HUES48 (cell line): ENCODE data around the gene TMEM163.
"Not testable (repeated sequence)": the region's sequence is repeated elsewhere in the genome, so short reads cannot be mapped to it uniquely, and the experiment has no call there.

Source experiments
- H3K27ac ChIP-seq: one replicate; pipeline ENCODE4 v1.7.0; 2013; ENCODE audit warnings: low read depth, low read length, inconsistent platforms
- H3K27me3 ChIP-seq: 2 replicates; pipeline ENCODE4 v1.6.1; 2013; ENCODE audit warnings: mild to moderate bottlenecking, low read length; ENCODE audit not compliant: control insufficient read depth, insufficient read depth
- H3K36me3 ChIP-seq: 2 replicates; pipeline ENCODE4 v1.6.1; 2013; ENCODE audit warnings: low read length; ENCODE audit not compliant: control insufficient read depth, insufficient read depth
- H3K4me1 ChIP-seq: 2 replicates; pipeline ENCODE4 v1.6.1; 2013; ENCODE audit warnings: mild to moderate bottlenecking, low read length; ENCODE audit not compliant: control insufficient read depth, insufficient read depth
- H3K4me3 ChIP-seq: 2 replicates; pipeline ENCODE4 v1.5.1; 2013; ENCODE audit warnings: mild to moderate bottlenecking, low read depth, low read length
- H3K9ac ChIP-seq: 2 replicates; pipeline ENCODE4 v1.6.1; 2013; ENCODE audit warnings: mild to moderate bottlenecking, low read depth, low read length, moderate library complexity
- H3K9me3 ChIP-seq: 2 replicates; pipeline ENCODE4 v1.6.1; 2013; ENCODE audit warnings: low read length; ENCODE audit not compliant: control insufficient read depth, insufficient read depth

Gene TMEM163

DNA sequence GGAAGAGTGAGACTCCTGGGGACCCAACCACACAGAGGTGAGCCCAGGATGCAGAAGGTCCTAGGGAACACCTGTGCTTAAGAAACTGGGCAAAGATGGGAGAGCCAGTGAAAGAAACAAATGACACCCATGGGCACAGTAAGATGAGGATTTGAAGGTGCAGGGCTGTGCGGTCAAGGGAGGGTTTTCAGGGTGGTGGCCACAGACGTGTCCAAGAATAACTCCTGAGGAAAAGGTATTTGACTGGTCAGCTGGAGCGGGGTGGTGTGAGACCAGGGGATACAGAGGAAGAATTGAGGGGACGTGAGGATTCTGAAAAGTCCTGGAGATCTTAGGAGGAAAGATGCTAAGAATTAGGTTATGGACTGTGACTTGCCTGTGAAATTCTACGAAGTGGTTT, 142.9 kb downstream of the TMEM163 start:
- H3K4me3 ChIP-seq: no peak overlapping the region

DNA sequence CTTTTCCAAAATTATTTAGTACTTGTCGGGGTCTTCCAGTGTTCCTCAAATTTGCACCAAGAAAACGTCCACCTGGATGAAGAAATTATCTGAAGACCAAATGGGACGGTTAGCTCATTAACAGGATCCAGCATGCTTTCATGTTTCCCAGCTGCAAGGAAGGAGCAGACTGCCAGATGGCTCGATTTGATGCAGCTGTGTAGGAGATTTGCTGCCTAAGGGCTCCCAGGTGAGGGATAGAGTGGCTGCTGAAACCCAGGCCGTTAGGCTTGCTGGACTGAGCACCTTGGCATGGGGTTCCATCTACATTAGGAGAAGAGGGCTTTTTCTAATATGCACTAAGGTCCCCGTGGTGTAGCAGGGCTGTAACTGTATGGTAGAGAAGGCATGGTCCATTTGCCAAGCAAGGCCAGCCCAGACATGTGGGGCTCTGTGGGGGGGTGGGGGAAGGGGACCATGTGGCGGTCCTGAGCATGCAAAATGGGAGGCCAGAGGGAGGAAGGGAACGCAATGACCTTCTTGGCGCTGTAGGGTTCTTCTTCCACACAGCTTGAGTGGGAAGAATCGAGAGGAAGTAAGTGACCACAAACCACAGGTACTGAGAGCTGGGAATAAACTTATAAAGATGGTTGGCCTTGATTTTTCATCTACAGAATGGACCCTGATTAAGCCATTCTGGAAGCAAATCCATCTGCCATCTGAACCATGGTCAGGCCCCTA, 144.0 kb downstream of the TMEM163 start:
- H3K9ac ChIP-seq: no peak overlapping the region
- H3K4me1 ChIP-seq: peaks cover 11% of the 10 kb centered on the region; the same call in 1 of the 2 replicates
- no peaks in the 10 kb centered on the region for H3K27me3 ChIP-seq
- H3K36me3 ChIP-seq: no peaks in the 10 kb centered on the region
- no peak overlapping the region for H3K4me3 ChIP-seq
- H3K27ac ChIP-seq: no peak overlapping the region
- H3K9me3 ChIP-seq: no peaks in the 10 kb centered on the region

More for the DNA sequence above, 142.9 kb downstream of the TMEM163 start:
- H3K4me1 ChIP-seq: peaks cover 11% of the 10 kb centered on the region; the same call in 1 of the 2 replicates
- H3K27ac ChIP-seq: no peak overlapping the region
- no peaks in the 10 kb centered on the region for H3K9me3 ChIP-seq
- no peaks in the 10 kb centered on the region for H3K36me3 ChIP-seq
- no peaks in the 10 kb centered on the region for H3K27me3 ChIP-seq
- no peak overlapping the region for H3K9ac ChIP-seq

DNA sequence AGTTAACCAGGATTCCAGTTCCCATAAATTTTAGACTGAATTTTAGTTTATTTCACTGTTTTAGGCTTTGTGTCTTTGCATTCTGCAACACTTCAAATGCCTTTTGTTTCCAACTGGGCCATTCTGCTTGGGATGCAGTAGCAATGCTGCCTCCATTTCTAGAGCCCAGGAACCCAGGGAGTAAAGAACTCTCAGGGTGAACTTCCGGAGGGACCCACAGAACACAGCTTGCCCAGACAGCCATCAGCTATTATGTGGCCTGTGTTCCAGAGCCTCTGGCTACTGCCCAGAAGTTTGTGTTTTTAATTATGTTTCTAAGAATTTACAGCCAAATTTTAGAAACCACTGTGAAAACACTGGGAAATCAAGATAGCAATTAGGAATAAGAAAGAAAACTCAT, 145.1 kb downstream of the TMEM163 start:
- no peak overlapping the region for H3K9ac ChIP-seq

DNA sequence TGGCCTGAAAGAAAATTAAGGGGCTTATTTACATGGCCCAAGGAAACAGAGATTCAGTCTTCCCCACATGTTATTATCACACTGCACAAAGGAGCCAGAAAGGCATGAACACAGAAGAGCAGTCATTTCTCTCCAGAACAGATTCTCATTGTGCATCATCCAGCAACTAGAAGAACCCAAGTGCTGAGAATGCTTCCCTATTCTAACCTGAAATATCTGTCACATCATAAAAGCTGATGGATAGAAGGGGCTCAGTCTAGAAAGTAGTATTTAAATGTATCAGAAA, 145.8 kb downstream of the TMEM163 start:
- Histone ChIP-seq H3K9me3 (no peaks in the 10 kb centered on the region), H3K36me3 (no peaks in the 10 kb centered on the region), H3K4me1 (peaks cover 11% of the 10 kb centered on the region; the same call in 1 of the 2 replicates), H3K4me3 (no peak overlapping the region), H3K27ac (no peak overlapping the region), H3K27me3 (no peaks in the 10 kb centered on the region), H3K9ac (no peak overlapping the region)

More for the DNA sequence above, 145.1 kb downstream of the TMEM163 start:
- Histone ChIP-seq H3K36me3 (no peaks in the 10 kb centered on the region), H3K4me3 (no peak overlapping the region), H3K27ac (no peak overlapping the region), H3K27me3 (no peaks in the 10 kb centered on the region), H3K9me3 (no peaks in the 10 kb centered on the region), H3K4me1 (peaks cover 11% of the 10 kb centered on the region; the same call in 1 of the 2 replicates)

DNA sequence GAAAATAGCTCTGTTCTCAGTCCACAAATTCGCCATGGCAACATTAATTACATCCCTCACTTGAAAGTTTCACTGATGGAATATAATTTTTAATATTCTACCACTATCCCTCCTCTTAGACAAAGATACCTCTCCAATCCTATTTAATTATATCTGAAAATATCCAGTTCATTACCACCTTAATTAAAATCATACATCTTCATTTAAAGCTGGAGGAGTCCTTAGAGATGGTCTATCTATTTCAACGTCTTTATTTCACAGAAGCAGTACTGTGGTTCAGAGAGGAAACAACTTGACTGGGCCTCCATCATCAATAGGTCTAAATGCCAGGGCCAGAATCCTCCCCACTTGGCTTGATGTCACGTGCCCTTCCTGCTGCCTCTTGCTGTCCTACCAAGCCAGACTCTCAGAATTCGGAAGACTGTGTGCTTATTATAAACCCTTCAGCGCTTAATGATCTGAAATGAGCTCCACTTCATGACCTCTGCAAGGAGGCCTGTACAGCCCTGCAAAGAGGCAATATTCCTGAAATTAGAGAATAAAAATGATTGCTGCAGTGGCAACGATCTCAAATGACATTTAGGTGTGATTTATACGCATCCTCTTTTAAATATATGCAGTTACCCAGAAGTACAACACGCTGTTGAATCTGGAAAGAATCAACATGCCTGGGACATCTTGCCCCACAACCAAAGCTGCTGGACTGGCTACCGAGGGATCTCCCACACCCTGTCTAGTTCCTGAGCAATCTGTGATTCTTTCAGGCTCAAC, 146.3 kb downstream of the TMEM163 start:
- Histone ChIP-seq H3K27me3 (no peaks in the 10 kb centered on the region), H3K4me3 (no peak overlapping the region), H3K9me3 (no peaks in the 10 kb centered on the region), H3K27ac (no peak overlapping the region), H3K9ac (no peak overlapping the region), H3K4me1 (peaks cover 11% of the 10 kb centered on the region; the same call in 1 of the 2 replicates), H3K36me3 (no peaks in the 10 kb centered on the region)

DNA sequence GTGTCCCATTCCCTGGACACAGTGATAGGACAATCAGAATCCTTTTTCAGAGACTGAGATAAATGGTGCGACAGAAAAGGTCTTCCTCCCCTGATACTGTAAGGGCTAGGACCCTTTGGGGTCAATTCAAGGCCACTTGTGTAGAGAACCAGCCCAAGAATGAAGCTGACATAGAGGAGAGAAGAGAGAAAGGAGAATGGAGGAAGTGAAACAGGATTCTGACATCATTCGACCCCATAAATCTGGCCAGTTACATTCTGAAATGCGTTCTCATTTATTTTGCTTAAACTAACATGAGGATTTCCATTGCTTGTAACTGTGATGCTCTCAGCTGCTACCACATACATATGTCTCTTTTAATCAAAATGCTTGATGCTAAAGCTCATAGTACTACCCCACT, 148.1 kb downstream of the TMEM163 start:
- Histone ChIP-seq H3K4me3 (no peak overlapping the region), H3K9ac (no peak overlapping the region), H3K9me3 (no peaks in the 10 kb centered on the region), H3K27ac (no peak overlapping the region), H3K36me3 (no peaks in the 10 kb centered on the region), H3K4me1 (no peaks in the 10 kb centered on the region), H3K27me3 (no peaks in the 10 kb centered on the region)

DNA sequence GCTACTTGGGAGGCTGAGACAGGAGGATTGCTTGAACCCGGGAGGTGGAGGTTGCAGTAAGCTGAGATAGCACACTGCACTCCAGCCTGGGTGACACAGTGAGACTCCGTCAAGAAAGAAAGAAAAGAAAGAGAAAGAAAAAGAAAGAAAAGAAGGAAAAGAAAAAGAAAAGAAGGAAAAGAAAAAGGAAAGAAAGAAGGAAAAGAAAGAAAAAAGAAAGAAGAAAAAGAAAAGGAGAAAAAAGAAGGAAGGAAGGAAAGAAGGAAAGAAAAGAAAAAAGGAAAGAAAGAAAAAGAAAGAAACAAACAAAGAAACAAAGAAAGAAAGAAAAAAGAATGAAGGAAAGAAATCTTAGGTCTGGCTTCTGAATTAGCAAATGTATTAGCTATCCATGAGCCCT, 150.4 kb downstream of the TMEM163 start:
- no peaks in the 10 kb centered on the region for H3K4me1 ChIP-seq

DNA sequence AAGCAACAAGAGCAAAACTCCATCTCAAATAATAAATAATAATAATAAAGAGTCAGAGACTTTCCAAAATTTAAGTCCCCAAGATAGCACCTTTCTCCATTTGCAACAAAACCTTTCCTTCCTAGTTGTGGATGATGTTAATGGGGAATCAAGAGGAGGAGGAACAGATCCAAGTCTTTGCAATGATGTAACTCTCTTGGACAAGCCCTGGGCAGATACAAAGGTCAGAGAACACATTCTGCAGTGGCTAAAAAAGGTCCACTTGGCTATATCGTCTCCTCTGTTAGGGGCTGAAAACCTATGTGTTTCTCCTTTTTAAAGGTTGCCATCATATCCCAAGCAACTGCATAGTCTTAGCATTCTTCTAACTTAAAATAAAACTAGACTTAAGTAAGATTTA, 151.1 kb downstream of the TMEM163 start:
- Histone ChIP-seq H3K4me1 (no peaks in the 10 kb centered on the region), H3K36me3 (no peaks in the 10 kb centered on the region), H3K9me3 (no peaks in the 10 kb centered on the region), H3K4me3 (no peak overlapping the region), H3K27me3 (no peaks in the 10 kb centered on the region), H3K27ac (no peak overlapping the region), H3K9ac (no peak overlapping the region)

More for the DNA sequence above, 150.4 kb downstream of the TMEM163 start:
- H3K4me3 ChIP-seq: no peak overlapping the region
- H3K27me3 ChIP-seq: no peaks in the 10 kb centered on the region
- H3K9me3 ChIP-seq: no peaks in the 10 kb centered on the region
- H3K27ac ChIP-seq: no peak overlapping the region
- no peak overlapping the region for H3K9ac ChIP-seq
- no peaks in the 10 kb centered on the region for H3K36me3 ChIP-seq

DNA sequence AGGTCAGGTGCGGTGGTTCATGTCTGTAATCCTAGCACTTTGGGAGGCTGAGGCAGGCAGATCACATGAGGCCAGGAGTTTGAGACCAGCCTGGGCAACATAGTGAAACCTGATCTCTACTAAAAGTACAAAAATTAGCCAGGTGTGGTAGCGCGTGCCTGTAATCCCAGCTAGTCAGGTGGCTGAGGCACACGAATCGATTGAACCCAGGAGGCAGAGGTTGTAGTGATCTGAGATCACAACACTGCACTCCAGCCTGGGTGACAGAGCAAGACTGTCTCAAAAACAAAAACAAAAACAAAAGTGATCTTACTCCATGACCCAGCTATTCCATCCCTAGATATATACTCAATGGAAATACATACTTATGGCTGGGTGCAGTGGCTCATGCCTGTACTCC, 153.8 kb downstream of the TMEM163 start:
- not testable (repeated sequence) for H3K9ac ChIP-seq, H3K4me1 ChIP-seq, H3K27me3 ChIP-seq, H3K36me3 ChIP-seq, H3K4me3 ChIP-seq, H3K9me3 ChIP-seq, H3K27ac ChIP-seq

DNA sequence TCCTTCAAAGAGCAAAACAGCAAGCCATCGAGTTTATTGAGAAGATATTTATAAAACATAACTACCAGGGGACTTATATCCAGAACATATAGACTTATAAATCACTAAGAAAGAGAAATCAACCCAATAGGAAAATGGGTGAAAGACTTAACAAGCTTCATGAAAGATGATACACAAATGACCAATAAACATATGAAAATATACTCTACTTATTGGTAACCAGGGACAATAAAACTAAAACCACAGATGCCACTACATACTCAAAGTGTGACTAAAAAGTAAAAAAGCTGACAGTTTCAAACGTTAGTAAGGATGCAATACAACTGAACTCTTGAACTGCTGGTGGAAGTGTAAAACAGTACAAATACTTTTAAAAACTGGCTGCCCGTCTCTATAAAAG, 154.3 kb downstream of the TMEM163 start:
- no peak overlapping the region for H3K9ac ChIP-seq
- no peak overlapping the region for H3K4me3 ChIP-seq
- no peaks in the 10 kb centered on the region for H3K36me3 ChIP-seq
- no peak overlapping the region for H3K27ac ChIP-seq
- H3K4me1 ChIP-seq: no peaks in the 10 kb centered on the region
- H3K27me3 ChIP-seq: no peaks in the 10 kb centered on the region
- no peaks in the 10 kb centered on the region for H3K9me3 ChIP-seq

DNA sequence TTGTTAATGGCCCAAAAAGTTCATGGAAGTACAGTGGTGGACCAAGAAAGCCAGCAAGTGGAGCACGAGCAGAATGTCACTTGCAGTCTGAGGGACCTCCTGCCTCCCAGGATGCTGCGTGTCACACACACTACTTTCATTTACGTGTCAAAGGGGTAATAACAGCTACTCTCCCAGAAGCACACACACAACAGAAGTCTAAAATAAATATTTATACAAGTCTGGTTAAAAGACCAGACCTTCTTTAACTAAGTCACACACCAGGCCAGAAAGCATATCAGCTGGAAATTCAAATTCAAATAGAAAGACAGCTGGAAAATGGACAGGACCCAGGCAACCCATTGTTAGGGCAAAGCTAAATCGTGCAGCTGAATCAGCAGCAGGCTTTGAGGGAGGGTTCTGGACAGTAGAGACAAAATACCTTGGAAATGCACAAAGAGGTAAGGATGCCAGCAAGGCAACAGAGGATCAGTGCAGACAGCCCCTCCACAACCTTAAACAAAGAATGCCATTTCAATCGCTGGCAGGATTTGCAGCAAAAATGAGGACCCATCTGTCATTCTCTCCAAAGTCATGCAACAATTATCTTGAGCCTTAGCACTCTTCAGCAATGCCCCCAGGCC, 160.5 kb downstream of the TMEM163 start:
- no peaks in the 10 kb centered on the region for H3K9me3 ChIP-seq
- H3K4me1 ChIP-seq: no peaks in the 10 kb centered on the region
- no peaks in the 10 kb centered on the region for H3K27me3 ChIP-seq
- H3K4me3 ChIP-seq: no peak overlapping the region
- H3K27ac ChIP-seq: no peak overlapping the region
- no peaks in the 10 kb centered on the region for H3K36me3 ChIP-seq
- H3K9ac ChIP-seq: no peak overlapping the region
